ENCODE measurements around the gene KIF26B. TPM values are rescaled to one million over a fixed set of nuclear protein-coding genes. Genes with fewer than 3 reads are reported as not detected.

KIF26B gene
- total and polyA plus RNA-seq, 3 experiments from 2014 or later, result 0.11 to 0.16 TPM; not detected in 1

DNA sequence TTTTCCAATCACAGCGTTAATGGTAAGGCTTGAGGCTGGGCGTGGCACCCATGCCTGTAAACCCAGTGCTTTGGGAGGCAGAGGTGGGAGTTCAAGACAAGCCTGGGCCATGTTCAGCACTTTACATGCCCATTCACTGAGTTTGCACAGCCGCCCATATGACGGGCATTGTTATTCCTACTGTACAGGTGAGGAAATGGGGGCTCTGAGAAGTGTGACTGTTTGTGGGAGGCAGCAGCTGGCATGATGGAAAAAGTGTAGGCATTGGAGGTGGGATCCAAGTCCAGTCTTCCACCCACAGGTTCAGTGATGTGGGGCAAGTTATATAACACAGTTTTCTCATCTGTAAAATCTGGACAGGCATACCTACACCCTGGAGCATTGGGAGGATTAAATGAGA, 445.9 kb downstream of the KIF26B start:
- no peak overlapping the region for H3K4me3 Mint-ChIP-seq
- H3K36me3 Mint-ChIP-seq, result no peaks in the 10 kb centered on the region
- no peak for DNase-seq
- peaks cover 3 to 6% of the 10 kb centered on the region in 2 donors for H3K27me3 Mint-ChIP-seq
- no peaks in the 10 kb centered on the region for H3K27me3 ChIP-seq (ENCODE audit: insufficient read depth, low read length, poor library complexity, severe bottlenecking)
- H3K9me3 ChIP-seq (ENCODE audit: low read length), result no peaks in the 10 kb centered on the region
- POLR2A ChIA-PET, result no interaction called here
- no peak overlapping the region for H3K4me3 ChIP-seq (ENCODE audit: low read length)
- H3K4me1 Mint-ChIP-seq, result no peaks in the 10 kb centered on the region
- H3K36me3 ChIP-seq (ENCODE audit: insufficient read depth, low read length), result no peaks in the 10 kb centered on the region
- H3K27ac ChIP-seq (ENCODE audit: low read depth, low read length), result no peak overlapping the region
- no peak overlapping the region for H3K27ac Mint-ChIP-seq
- CTCF ChIA-PET, result no interaction called here
- H3K4me1 ChIP-seq (ENCODE audit: insufficient read depth, low read length), result no peaks in the 10 kb centered on the region
- H3K9me3 Mint-ChIP-seq, result peaks cover 0 to 4% (median 1%) of the 10 kb centered on the region in 5 donors

DNA sequence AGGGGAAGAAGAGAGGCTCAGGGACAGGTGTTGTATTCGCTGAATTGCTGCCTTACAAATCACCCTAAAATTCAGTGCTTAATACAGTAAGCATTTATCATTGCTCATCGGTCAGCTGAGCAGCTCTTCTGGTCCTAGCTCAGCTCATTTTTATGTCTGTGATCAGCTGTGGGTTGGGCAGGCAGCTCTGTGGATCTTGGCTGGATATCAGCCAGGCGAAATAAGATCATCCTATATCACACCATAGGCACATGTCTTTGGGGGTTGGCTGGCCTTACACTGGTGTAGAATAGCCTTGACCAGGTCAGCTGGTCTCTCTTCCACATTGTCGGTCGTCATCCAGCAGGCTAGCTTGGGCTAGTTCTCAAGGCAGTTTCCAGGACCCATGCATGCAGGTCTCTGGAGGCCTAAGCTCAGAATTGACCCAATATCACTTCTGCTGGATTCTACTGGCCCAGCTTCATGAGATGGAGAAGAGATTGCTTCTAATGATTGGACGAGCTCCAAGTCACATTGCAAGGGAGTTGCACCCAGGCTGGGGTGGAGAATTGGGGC, 448.6 kb downstream of the KIF26B start:
- Histone ChIP-seq H3K27ac (ENCODE audit: low read depth, low read length) (no peak overlapping the region), H3K4me3 (ENCODE audit: low read length) (no peak overlapping the region), H3K36me3 (ENCODE audit: insufficient read depth, low read length) (no peaks in the 10 kb centered on the region), H3K27me3 (ENCODE audit: insufficient read depth, low read length, poor library complexity, severe bottlenecking) (no peaks in the 10 kb centered on the region), H3K9me3 (ENCODE audit: low read length) (no peaks in the 10 kb centered on the region), H3K4me1 (ENCODE audit: insufficient read depth, low read length) (no peaks in the 10 kb centered on the region)
- H3K27ac Mint-ChIP-seq, result no peak overlapping the region
- POLR2A ChIA-PET, result no interaction called here
- H3K9me3 Mint-ChIP-seq, result peaks cover 0 to 3% (median 0%) of the 10 kb centered on the region in 5 donors
- no peaks in the 10 kb centered on the region for H3K4me1 Mint-ChIP-seq
- no peak for DNase-seq
- peaks cover 3 to 6% of the 10 kb centered on the region in 2 donors for H3K27me3 Mint-ChIP-seq
- no peak overlapping the region for H3K4me3 Mint-ChIP-seq
- no peaks in the 10 kb centered on the region for H3K36me3 Mint-ChIP-seq
- CTCF ChIA-PET, result no interaction called here

DNA sequence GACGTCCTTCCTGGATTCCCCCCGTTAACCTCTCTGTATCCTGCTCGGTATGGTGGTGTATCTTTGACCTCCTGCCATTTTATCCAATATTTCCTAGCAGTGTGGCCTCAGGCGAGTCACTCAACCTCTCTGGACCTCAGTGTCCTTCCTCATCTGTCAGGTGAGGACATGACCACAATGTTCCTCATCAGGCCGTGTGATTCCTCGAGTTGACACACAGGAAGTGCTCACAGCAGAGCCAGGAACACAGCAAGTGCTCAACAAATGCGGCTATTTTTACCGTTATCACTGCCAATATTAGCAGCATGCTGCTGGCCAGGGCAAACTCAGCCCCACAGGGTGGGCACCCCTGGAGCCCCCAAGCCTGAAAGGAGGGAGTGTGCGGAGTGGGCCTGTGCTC, 450.2 kb downstream of the KIF26B start:
- Mint-ChIP-seq H3K4me3 (no peak overlapping the region), H3K27ac (no peak overlapping the region), H3K27me3 (peaks cover 3 to 7% of the 10 kb centered on the region in 2 donors), H3K36me3 (no peaks in the 10 kb centered on the region), H3K4me1 (no peaks in the 10 kb centered on the region), H3K9me3 (peaks cover 0 to 3% (median 0%) of the 10 kb centered on the region in 5 donors)
- H3K27me3 ChIP-seq (ENCODE audit: insufficient read depth, low read length, poor library complexity, severe bottlenecking), result no peaks in the 10 kb centered on the region
- H3K4me1 ChIP-seq (ENCODE audit: insufficient read depth, low read length), result no peaks in the 10 kb centered on the region
- no peak for DNase-seq
- CTCF ChIA-PET, result no interaction called here
- POLR2A ChIA-PET, result no interaction called here
- H3K9me3 ChIP-seq (ENCODE audit: low read length), result no peaks in the 10 kb centered on the region
- H3K27ac ChIP-seq (ENCODE audit: low read depth, low read length), result no peak overlapping the region
- H3K36me3 ChIP-seq (ENCODE audit: insufficient read depth, low read length), result no peaks in the 10 kb centered on the region
- H3K4me3 ChIP-seq (ENCODE audit: low read length), result no peak overlapping the region

DNA sequence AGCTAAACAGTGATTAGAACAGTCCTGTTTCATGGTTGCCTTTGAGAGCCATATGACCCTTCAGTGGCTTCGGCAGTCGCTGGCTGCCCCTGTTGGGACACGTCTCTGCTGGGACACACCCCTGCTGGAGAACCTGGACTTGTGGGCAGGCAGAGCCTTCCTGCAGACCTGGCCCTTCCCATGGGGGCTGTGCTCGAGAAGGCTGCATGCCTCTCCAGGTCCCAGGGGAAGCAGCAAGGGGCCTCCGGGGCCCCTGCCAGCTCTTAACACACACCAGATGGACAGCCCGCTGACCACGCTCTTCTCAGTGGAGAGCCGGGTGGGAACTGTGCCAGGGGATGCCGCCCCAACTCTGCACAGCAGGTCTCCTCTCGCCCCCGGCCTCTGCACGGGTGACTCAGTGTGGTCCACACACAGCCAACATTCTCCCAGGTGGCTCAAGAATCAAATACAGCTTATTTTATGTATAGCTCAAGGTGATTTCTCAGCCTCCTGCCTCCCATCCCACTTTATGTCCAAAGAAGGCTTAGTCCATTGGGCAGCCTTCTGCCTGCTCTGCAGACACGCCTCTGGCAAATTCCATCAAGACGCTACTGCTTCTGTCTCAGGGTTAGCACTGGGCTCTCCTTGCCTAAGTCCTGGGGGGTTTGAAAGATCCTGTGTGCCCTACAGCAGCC, 450.8 kb downstream of the KIF26B start:
- Mint-ChIP-seq H3K27me3 (peaks cover 3 to 9% of the 10 kb centered on the region in 2 donors), H3K4me1 (no peaks in the 10 kb centered on the region), H3K36me3 (no peaks in the 10 kb centered on the region), H3K27ac (no peak overlapping the region), H3K9me3 (peaks cover 0 to 3% (median 0%) of the 10 kb centered on the region in 5 donors), H3K4me3 (no peak overlapping the region)
- Histone ChIP-seq H3K9me3 (ENCODE audit: low read length) (no peaks in the 10 kb centered on the region), H3K36me3 (ENCODE audit: insufficient read depth, low read length) (no peaks in the 10 kb centered on the region), H3K27ac (ENCODE audit: low read depth, low read length) (no peak overlapping the region), H3K4me1 (ENCODE audit: insufficient read depth, low read length) (no peaks in the 10 kb centered on the region), H3K4me3 (ENCODE audit: low read length) (no peak overlapping the region), H3K27me3 (ENCODE audit: insufficient read depth, low read length, poor library complexity, severe bottlenecking) (no peaks in the 10 kb centered on the region)
- ChIA-PET POLR2A (no interaction called here), CTCF (no interaction called here)
- DNase-seq, result no peak

DNA sequence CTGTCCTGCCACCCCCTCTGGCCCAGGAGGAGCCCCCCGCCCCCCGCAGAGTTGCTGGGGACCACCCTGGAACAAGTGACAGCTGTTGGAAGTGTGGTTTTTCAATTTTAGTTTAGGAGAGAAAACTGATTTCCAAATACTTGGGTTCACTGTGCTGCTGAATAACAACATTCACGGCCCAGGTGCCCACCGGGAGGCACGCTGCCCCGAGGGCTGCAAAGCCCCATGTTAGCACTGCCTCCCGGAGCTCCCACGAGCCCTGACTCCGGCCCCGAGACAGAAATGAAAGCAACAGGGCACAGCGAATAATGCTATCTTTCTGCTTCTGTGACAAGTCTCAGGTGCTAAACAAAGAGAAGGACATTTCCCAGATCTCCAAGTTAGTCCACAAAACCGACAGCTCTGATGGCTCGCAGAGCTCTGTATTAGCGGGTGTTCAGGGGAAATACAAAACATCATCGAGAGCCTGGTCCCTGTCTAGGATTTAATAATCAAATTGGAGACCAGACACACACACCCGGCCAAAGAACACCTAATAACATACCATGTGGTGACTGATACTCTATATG, 451.5 kb downstream of the KIF26B start:
- no peaks in the 10 kb centered on the region for H3K4me1 ChIP-seq (ENCODE audit: insufficient read depth, low read length)
- DNase-seq, result no peak
- Mint-ChIP-seq H3K27me3 (peaks cover 0 to 6% of the 10 kb centered on the region in 2 donors), H3K36me3 (no peaks in the 10 kb centered on the region), H3K4me1 (no peaks in the 10 kb centered on the region), H3K9me3 (peaks cover 0 to 3% (median 0%) of the 10 kb centered on the region in 5 donors), H3K4me3 (no peak overlapping the region), H3K27ac (no peak overlapping the region)
- no peak overlapping the region for H3K4me3 ChIP-seq (ENCODE audit: low read length)
- H3K27ac ChIP-seq (ENCODE audit: low read depth, low read length), result no peak overlapping the region
- no peaks in the 10 kb centered on the region for H3K27me3 ChIP-seq (ENCODE audit: insufficient read depth, low read length, poor library complexity, severe bottlenecking)
- no peaks in the 10 kb centered on the region for H3K36me3 ChIP-seq (ENCODE audit: insufficient read depth, low read length)
- no peaks in the 10 kb centered on the region for H3K9me3 ChIP-seq (ENCODE audit: low read length)
- POLR2A ChIA-PET, result no interaction called here
- CTCF ChIA-PET, result no interaction called here

DNA sequence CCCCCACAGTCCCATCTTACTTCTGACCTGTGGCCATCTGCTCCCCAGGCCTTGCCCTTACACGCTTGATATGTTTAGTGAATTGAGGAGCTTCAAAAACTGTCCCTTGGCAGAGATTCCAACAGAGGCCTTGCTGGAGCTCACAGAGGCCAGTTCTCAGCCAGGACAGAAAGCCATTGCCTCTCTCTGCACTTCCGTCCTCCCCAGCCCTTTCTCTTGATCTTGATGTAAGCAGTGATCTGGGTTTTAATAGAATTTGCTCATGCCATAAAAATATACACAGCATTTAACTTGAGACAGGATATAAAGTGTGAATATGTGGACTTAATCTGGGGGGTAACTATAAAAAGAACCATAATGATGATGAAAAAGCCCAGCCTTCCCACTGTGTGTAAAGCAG, 453.5 kb downstream of the KIF26B start:
- no peak overlapping the region for H3K4me3 Mint-ChIP-seq

DNA sequence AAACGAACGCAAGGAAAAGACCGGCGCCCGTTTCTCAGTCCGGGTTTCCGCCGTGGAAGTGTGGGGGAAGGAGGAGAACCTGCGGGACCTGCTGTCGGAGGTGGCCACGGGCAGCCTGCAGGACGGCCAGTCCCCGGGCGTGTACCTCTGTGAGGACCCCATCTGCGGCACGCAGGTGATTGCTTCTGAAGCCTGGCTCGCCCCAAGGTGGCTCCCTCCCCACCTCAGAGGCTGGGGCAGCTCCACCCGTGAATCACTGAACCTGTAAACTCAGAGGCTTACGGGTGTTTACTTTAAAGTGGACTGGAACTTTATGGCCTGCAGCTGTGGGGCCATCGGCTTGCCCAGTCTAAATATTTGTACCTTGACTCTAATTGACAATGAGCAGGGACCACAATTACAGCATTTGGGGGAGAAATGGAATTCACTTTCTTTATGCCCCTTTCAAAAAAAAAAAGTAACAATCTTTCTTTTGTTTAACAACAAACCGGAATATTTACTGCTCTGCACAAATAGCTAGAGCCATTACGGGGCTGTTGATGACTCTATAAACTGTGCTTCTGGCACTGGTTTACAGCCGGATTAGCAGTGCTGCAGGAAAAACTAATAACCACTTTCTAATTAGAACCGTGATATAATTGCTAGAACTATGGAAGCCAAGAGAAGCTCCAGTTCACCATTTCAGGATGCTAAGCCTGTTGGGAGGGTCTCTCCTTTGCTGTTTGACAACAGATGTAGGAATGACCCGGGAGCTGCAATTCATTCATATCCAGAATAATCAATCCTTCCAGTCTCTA, 454.8 kb downstream of the KIF26B start:
- Mint-ChIP-seq H3K4me1 (no peaks in the 10 kb centered on the region), H3K9me3 (no peaks in the 10 kb centered on the region), H3K27ac (no peak overlapping the region), H3K36me3 (no peaks in the 10 kb centered on the region), H3K4me3 (no peak overlapping the region), H3K27me3 (peaks cover 0 to 3% of the 10 kb centered on the region in 2 donors)
- Histone ChIP-seq H3K27ac (ENCODE audit: low read depth, low read length) (no peak overlapping the region), H3K4me1 (ENCODE audit: insufficient read depth, low read length) (no peaks in the 10 kb centered on the region), H3K4me3 (ENCODE audit: low read length) (no peak overlapping the region), H3K9me3 (ENCODE audit: low read length) (no peaks in the 10 kb centered on the region), H3K36me3 (ENCODE audit: insufficient read depth, low read length) (no peaks in the 10 kb centered on the region), H3K27me3 (ENCODE audit: insufficient read depth, low read length, poor library complexity, severe bottlenecking) (no peaks in the 10 kb centered on the region)
- no peak for DNase-seq
- POLR2A ChIA-PET, result no interaction called here
- CTCF ChIA-PET, result no interaction called here

More for the DNA sequence above, 453.5 kb downstream of the KIF26B start:
- POLR2A ChIA-PET, result no interaction called here
- no peak for DNase-seq
- Histone ChIP-seq H3K27ac (ENCODE audit: low read depth, low read length) (no peak overlapping the region), H3K27me3 (ENCODE audit: insufficient read depth, low read length, poor library complexity, severe bottlenecking) (no peaks in the 10 kb centered on the region), H3K36me3 (ENCODE audit: insufficient read depth, low read length) (no peaks in the 10 kb centered on the region), H3K9me3 (ENCODE audit: low read length) (no peaks in the 10 kb centered on the region), H3K4me1 (ENCODE audit: insufficient read depth, low read length) (no peaks in the 10 kb centered on the region), H3K4me3 (ENCODE audit: low read length) (no peak overlapping the region)
- peaks cover 0 to 3% of the 10 kb centered on the region in 2 donors for H3K27me3 Mint-ChIP-seq
- CTCF ChIA-PET, result no interaction called here
- H3K4me1 Mint-ChIP-seq, result no peaks in the 10 kb centered on the region
- H3K36me3 Mint-ChIP-seq, result no peaks in the 10 kb centered on the region
- H3K9me3 Mint-ChIP-seq, result no peaks in the 10 kb centered on the region
- no peak overlapping the region for H3K27ac Mint-ChIP-seq

DNA sequence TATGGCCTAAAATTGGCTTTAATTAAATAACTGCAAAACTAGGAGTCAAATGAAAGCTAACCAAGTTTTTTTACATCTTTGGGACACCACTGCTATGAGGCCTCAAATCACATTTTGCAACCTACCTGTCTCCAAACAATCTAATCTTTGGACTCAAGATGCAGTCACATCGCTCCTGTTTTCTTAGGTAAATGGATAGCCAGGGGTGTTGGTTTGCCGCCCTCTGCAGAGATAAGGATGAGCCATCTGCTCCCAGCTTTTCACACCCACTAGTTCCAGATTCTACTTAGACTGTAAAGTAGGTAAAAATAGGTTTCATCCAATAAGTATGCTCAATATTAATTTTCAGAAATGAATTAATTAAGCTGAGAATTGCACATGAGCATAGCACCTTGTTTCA, 456.5 kb downstream of the KIF26B start:
- no peaks in the 10 kb centered on the region for H3K36me3 ChIP-seq (ENCODE audit: insufficient read depth, low read length)
- no peak overlapping the region for H3K27ac Mint-ChIP-seq
- POLR2A ChIA-PET, result no interaction called here
- no peaks in the 10 kb centered on the region for H3K27me3 ChIP-seq (ENCODE audit: insufficient read depth, low read length, poor library complexity, severe bottlenecking)
- no peaks in the 10 kb centered on the region for H3K4me1 Mint-ChIP-seq
- no peak overlapping the region for H3K4me3 Mint-ChIP-seq
- DNase-seq, result no peak
- no peak overlapping the region for H3K27ac ChIP-seq (ENCODE audit: low read depth, low read length)
- H3K4me1 ChIP-seq (ENCODE audit: insufficient read depth, low read length), result no peaks in the 10 kb centered on the region
- no peak overlapping the region for H3K4me3 ChIP-seq (ENCODE audit: low read length)
- H3K9me3 ChIP-seq (ENCODE audit: low read length), result no peaks in the 10 kb centered on the region
- H3K9me3 Mint-ChIP-seq, result no peaks in the 10 kb centered on the region
- CTCF ChIA-PET, result no interaction called here
- peaks cover 0 to 3% of the 10 kb centered on the region in 2 donors for H3K27me3 Mint-ChIP-seq
- no peaks in the 10 kb centered on the region for H3K36me3 Mint-ChIP-seq
